ENCODE results near the gene BIN1. TPM values are rescaled to one million over a fixed set of nuclear protein-coding genes. Genes with fewer than 3 reads are reported as not detected.

BIN1 gene
- polyA plus RNA-seq, 4 donors: 6.7 to 54.3 (median 28.7) TPM

- peaks cover 0 to 29% (median 3%) of the 10 kb centered on the region in 3 donors for H3K4me1 ChIP-seq (ENCODE audit: control insufficient read depth in 3 of 3, insufficient read depth in 2 of 3, low read depth in 1 of 3, low read length in 2 of 3)
- H3K36me3 ChIP-seq (ENCODE audit: control insufficient read depth in 3 of 3, insufficient read depth in 2 of 3, low read depth in 1 of 3, low read length in 3 of 3): no peaks in the 10 kb centered on the region
- no peak overlapping the region for H3K4me3 ChIP-seq (ENCODE audit: low read depth in 1 of 3, low read length in 3 of 3)
- no peak for FAIRE-seq
- no peak overlapping the region for H3K27ac ChIP-seq (ENCODE audit: low read depth in 1 of 3, low read length in 2 of 3)
- whole genome bisulfite sequencing, 3 donors: 80 to 84% (median 84%) methylated on average over 3 of the region's 3 CpGs
- H3K9me3 ChIP-seq (ENCODE audit: control insufficient read depth in 2 of 2, insufficient read depth in 1 of 2, low read depth in 1 of 2, low read length in 1 of 2): no peaks in the 10 kb centered on the region
- no peak for DNase-seq
- peaks cover 0 to 3% (median 0%) of the 10 kb centered on the region in 3 donors for H3K27me3 ChIP-seq (ENCODE audit: control insufficient read depth in 3 of 3, insufficient read depth in 3 of 3, low read length in 3 of 3)
These were observed 99.3 kb downstream of the BIN1 start for GRCh38 chr2:127007652-127008051.

GRCh38 chr2:127006962-127007361, 100.0 kb downstream of the BIN1 start:
- DNase-seq (no peak), FAIRE-seq (no peak)
- Histone ChIP-seq H3K4me3 (ENCODE audit: low read depth in 1 of 3, low read length in 3 of 3) (no peak overlapping the region), H3K36me3 (ENCODE audit: control insufficient read depth in 3 of 3, insufficient read depth in 2 of 3, low read depth in 1 of 3, low read length in 3 of 3) (no peaks in the 10 kb centered on the region), H3K4me1 (ENCODE audit: control insufficient read depth in 3 of 3, insufficient read depth in 2 of 3, low read depth in 1 of 3, low read length in 2 of 3) (peaks cover 0 to 27% (median 0%) of the 10 kb centered on the region in 3 donors), H3K27ac (ENCODE audit: low read depth in 1 of 3, low read length in 2 of 3) (no peak overlapping the region), H3K27me3 (ENCODE audit: control insufficient read depth in 3 of 3, insufficient read depth in 3 of 3, low read length in 3 of 3) (peaks cover 0 to 3% (median 0%) of the 10 kb centered on the region in 3 donors), H3K9me3 (ENCODE audit: control insufficient read depth in 2 of 2, insufficient read depth in 1 of 2, low read depth in 1 of 2, low read length in 1 of 2) (no peaks in the 10 kb centered on the region)
- WGBS, 3 donors: 74 to 80% (median 77%) methylated on average over 4 of the region's 4 CpGs

DNA sequence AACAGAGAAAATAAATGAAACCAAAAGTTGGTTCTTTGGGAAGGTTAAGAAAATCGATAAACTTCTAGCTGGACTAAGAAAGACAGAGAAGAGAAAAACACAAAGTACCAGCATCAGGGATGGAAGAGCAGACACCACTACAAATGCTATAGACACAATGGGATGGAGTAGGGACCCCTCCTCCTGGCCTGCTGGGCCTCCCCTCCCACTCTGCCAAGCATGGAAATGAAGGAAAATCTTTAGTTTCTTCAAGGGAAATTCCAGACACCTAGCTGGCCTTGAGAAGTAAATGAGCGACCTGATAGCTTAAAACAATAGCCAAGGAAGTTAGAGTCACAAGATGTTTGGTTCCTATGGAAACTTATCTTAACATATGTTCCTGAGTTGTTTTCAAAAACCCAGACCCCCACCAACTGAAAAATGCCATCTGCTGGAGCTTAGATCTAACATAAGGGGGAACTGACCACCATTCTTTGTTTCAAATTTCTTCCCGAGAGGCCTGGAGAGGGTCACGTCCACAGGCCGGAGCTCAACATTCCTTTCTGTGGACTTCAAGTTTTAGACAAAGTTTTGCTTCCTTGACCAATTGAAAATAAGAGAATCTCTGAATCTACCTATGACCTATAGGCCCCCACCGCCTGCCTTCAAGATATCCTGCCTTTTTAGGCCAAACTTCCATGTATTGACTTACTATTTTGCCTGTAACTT, 101.9 kb downstream of the BIN1 start:
- FAIRE-seq (no peak), DNase-seq (no peak)
- Histone ChIP-seq H3K4me1 (ENCODE audit: control insufficient read depth in 3 of 3, insufficient read depth in 2 of 3, low read depth in 1 of 3, low read length in 2 of 3) (peaks cover 0 to 27% (median 0%) of the 10 kb centered on the region in 3 donors), H3K27me3 (ENCODE audit: control insufficient read depth in 3 of 3, insufficient read depth in 3 of 3, low read length in 3 of 3) (no peaks in the 10 kb centered on the region), H3K27ac (ENCODE audit: low read depth in 1 of 3, low read length in 2 of 3) (no peak overlapping the region), H3K9me3 (ENCODE audit: control insufficient read depth in 2 of 2, insufficient read depth in 1 of 2, low read depth in 1 of 2, low read length in 1 of 2) (no peaks in the 10 kb centered on the region), H3K4me3 (ENCODE audit: low read depth in 1 of 3, low read length in 3 of 3) (no peak overlapping the region), H3K36me3 (ENCODE audit: control insufficient read depth in 3 of 3, insufficient read depth in 2 of 3, low read depth in 1 of 3, low read length in 3 of 3) (no peaks in the 10 kb centered on the region)
- 86 to 95% (median 93%) methylated on average over 6 of the region's 6 CpGs for WGBS, 3 donors

- WGBS, 3 donors: 29 to 59% (median 46%) methylated on average over 9 of the region's 9 CpGs
- Histone ChIP-seq H3K27me3 (ENCODE audit: control insufficient read depth in 3 of 3, insufficient read depth in 3 of 3, low read length in 3 of 3) (no peaks in the 10 kb centered on the region), H3K27ac (ENCODE audit: low read depth in 1 of 3, low read length in 2 of 3) (peak overlapping the region in 1 of 3 donors; percentile 82), H3K36me3 (ENCODE audit: control insufficient read depth in 3 of 3, insufficient read depth in 2 of 3, low read depth in 1 of 3, low read length in 3 of 3) (no peaks in the 10 kb centered on the region), H3K9me3 (ENCODE audit: control insufficient read depth in 2 of 2, insufficient read depth in 1 of 2, low read depth in 1 of 2, low read length in 1 of 2) (no peaks in the 10 kb centered on the region), H3K4me3 (ENCODE audit: low read depth in 1 of 3, low read length in 3 of 3) (no peak overlapping the region), H3K4me1 (ENCODE audit: control insufficient read depth in 3 of 3, insufficient read depth in 2 of 3, low read depth in 1 of 3, low read length in 2 of 3) (peaks cover 0 to 27% (median 0%) of the 10 kb centered on the region in 3 donors)
- FAIRE-seq (no peak), DNase-seq (peak; percentile 70 to 87)
These were observed 103.7 kb downstream of the BIN1 start for GRCh38 chr2:127003070-127003800.

DNA sequence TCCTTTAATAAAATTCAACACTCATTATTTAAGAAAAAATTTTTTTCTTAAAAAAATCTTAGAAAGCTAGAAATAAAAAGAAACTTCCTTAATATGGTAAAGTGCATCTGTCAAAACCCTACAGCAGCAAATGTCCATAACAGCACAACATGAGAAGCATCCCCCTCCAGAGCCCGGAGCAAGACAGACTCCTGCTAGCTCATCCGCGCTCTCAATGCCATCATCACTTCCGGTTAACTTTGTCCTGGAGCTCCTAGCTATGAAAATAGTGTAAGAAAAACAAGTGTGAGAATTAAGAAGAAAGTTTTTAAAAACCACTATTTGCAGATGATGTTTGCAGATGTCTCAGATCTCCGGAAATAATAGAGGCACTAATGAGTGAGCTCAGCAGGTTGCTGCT, 105.2 kb downstream of the BIN1 start:
- Histone ChIP-seq H3K9me3 (ENCODE audit: control insufficient read depth in 2 of 2, insufficient read depth in 1 of 2, low read depth in 1 of 2, low read length in 1 of 2) (no peaks in the 10 kb centered on the region), H3K36me3 (ENCODE audit: control insufficient read depth in 3 of 3, insufficient read depth in 2 of 3, low read depth in 1 of 3, low read length in 3 of 3) (no peaks in the 10 kb centered on the region), H3K4me3 (ENCODE audit: low read depth in 1 of 3, low read length in 3 of 3) (no peak overlapping the region), H3K27ac (ENCODE audit: low read depth in 1 of 3, low read length in 2 of 3) (peak overlapping the region in 1 of 3 donors; percentile 82), H3K27me3 (ENCODE audit: control insufficient read depth in 3 of 3, insufficient read depth in 3 of 3, low read length in 3 of 3) (no peaks in the 10 kb centered on the region), H3K4me1 (ENCODE audit: control insufficient read depth in 3 of 3, insufficient read depth in 2 of 3, low read depth in 1 of 3, low read length in 2 of 3) (peaks cover 0 to 37% (median 0%) of the 10 kb centered on the region in 3 donors)
- no peak for FAIRE-seq
- 69 to 91% (median 80%) methylated on average over 5 of the region's 5 CpGs for WGBS, 3 donors
- no peak for DNase-seq

DNA sequence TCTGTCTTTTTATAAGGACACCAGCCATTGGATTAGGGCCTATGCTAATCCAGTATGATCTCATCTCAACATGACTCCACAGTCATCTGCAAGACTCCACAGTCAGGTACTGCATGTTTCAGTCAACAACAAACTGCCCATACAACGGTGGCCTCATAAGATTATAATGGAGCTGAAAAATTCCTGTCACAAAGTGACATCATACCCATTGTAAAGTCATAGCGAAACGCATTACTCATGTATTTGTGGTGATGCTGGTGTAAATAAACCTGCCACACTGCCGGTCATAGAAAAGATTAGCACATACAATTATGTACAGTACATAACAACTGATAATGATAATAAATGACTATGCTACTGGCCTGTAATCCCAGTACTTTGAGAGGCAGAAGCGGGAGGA, 106.0 kb downstream of the BIN1 start:
- Histone ChIP-seq H3K4me1 (ENCODE audit: control insufficient read depth in 3 of 3, insufficient read depth in 2 of 3, low read depth in 1 of 3, low read length in 2 of 3) (peaks cover 0 to 44% (median 5%) of the 10 kb centered on the region in 3 donors), H3K27ac (ENCODE audit: low read depth in 1 of 3, low read length in 2 of 3) (peak overlapping the region in 1 of 3 donors; percentile 85), H3K9me3 (ENCODE audit: control insufficient read depth in 2 of 2, insufficient read depth in 1 of 2, low read depth in 1 of 2, low read length in 1 of 2) (no peaks in the 10 kb centered on the region), H3K36me3 (ENCODE audit: control insufficient read depth in 3 of 3, insufficient read depth in 2 of 3, low read depth in 1 of 3, low read length in 3 of 3) (no peaks in the 10 kb centered on the region), H3K27me3 (ENCODE audit: control insufficient read depth in 3 of 3, insufficient read depth in 3 of 3, low read length in 3 of 3) (no peaks in the 10 kb centered on the region), H3K4me3 (ENCODE audit: low read depth in 1 of 3, low read length in 3 of 3) (no peak overlapping the region)
- whole genome bisulfite sequencing, 3 donors: 21 to 63% (median 27%) methylated on average over 5 of the region's 5 CpGs
- DNase-seq (peak; percentile 75 to 85), FAIRE-seq (no peak)

DNA sequence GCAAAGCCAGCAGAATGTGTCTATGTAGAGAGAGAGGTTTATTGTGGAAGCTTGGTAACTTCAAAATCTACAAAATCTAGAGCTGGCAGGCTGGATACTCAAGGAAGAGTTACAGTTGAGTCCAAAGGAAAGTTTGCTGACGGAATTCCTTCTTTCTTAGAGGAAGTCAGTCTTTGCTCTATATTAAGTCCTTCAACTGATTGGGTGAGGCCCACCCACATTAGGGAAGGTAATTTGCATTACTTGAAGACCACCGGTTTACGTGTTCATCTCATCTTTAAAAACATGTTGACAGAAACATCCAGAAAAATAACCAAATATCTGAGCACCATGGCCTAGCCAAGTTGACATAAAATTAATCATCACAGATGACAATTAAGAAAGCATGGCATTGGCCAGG, 106.8 kb downstream of the BIN1 start:
- no peaks in the 10 kb centered on the region for H3K36me3 ChIP-seq (ENCODE audit: control insufficient read depth in 3 of 3, insufficient read depth in 2 of 3, low read depth in 1 of 3, low read length in 3 of 3)
- H3K9me3 ChIP-seq (ENCODE audit: control insufficient read depth in 2 of 2, insufficient read depth in 1 of 2, low read depth in 1 of 2, low read length in 1 of 2): no peaks in the 10 kb centered on the region
- H3K27ac ChIP-seq (ENCODE audit: low read depth in 1 of 3, low read length in 2 of 3): peak overlapping the region in 1 of 3 donors; percentile 85
- FAIRE-seq: no peak
- H3K4me3 ChIP-seq (ENCODE audit: low read depth in 1 of 3, low read length in 3 of 3): no peak overlapping the region
- DNase-seq: no peak
- H3K4me1 ChIP-seq (ENCODE audit: control insufficient read depth in 3 of 3, insufficient read depth in 2 of 3, low read depth in 1 of 3, low read length in 2 of 3): peaks cover 0 to 51% (median 8%) of the 10 kb centered on the region in 3 donors
- 61 to 84% (median 78%) methylated on average over 3 of the region's 3 CpGs for WGBS, 3 donors
- no peaks in the 10 kb centered on the region for H3K27me3 ChIP-seq (ENCODE audit: control insufficient read depth in 3 of 3, insufficient read depth in 3 of 3, low read length in 3 of 3)

- FAIRE-seq (no peak), DNase-seq (no peak)
- Histone ChIP-seq H3K9me3 (ENCODE audit: control insufficient read depth in 2 of 2, insufficient read depth in 1 of 2, low read depth in 1 of 2, low read length in 1 of 2) (no peaks in the 10 kb centered on the region), H3K36me3 (ENCODE audit: control insufficient read depth in 3 of 3, insufficient read depth in 2 of 3, low read depth in 1 of 3, low read length in 3 of 3) (no peaks in the 10 kb centered on the region), H3K27ac (ENCODE audit: low read depth in 1 of 3, low read length in 2 of 3) (no peak overlapping the region), H3K4me3 (ENCODE audit: low read depth in 1 of 3, low read length in 3 of 3) (no peak overlapping the region), H3K4me1 (ENCODE audit: control insufficient read depth in 3 of 3, insufficient read depth in 2 of 3, low read depth in 1 of 3, low read length in 2 of 3) (peaks cover 0 to 53% (median 8%) of the 10 kb centered on the region in 3 donors), H3K27me3 (ENCODE audit: control insufficient read depth in 3 of 3, insufficient read depth in 3 of 3, low read length in 3 of 3) (no peaks in the 10 kb centered on the region)
- WGBS, 3 donors: 72 to 94% (median 87%) methylated on average over 5 of the region's 5 CpGs
These were observed 107.7 kb downstream of the BIN1 start for GRCh38 chr2:126999106-126999756.
